Sciatic nerve (tissue), 2 donors: ENCODE data around the gene GBE1. TPM values are rescaled to one million over a fixed set of nuclear protein-coding genes. Genes with fewer than 3 reads are reported as not detected.

Source experiments
- ATAC-seq: fragments of 200-7000 bp; cut with Tn5 transposase; one replicate; pipeline ENCODE4 v1.9.1; 2020; ENCODE audit warnings: mild to moderate bottlenecking, moderate library complexity
- DNase-seq: peaks from one replicate; pipeline ENCODE4 v3.0.0-alpha.2; 2020; ENCODE audit warnings: low spot score
- intact Hi-C: fragments of 100-400 bp; cut with DNase I; formaldehyde crosslinking; loops from one replicate; pipeline ENCODE4 v1.14.2; 2022
- total RNA-seq: library from RNA; stranded (reverse); fragmentation: NEBNext Ultra II Directional; extraction: Animal tissue kit (Norgen Biotek cat#: 25700); gene quantifications from one replicate; pipeline ENCODE4 v1.2.1, GENCODE V29; 2021
- donor health status: DM: no; HTN: no; CAD: no.
- donor health status: DM: no; HTN: no; CAD: no.

Gene GBE1
- total RNA-seq, 1 donor from 2014 or later = 40.1 TPM

- ATAC-seq = no peak
- intact Hi-C loops = no loop called here
These were observed 193.1 kb downstream of the GBE1 start for GRCh38 chr3:81568378-81568777.

GRCh38 chr3:81565041-81565440 lies 196.4 kb downstream of the GBE1 start:
- ATAC-seq = no peak
- intact Hi-C loops = no loop called here
- no peak for DNase-seq

More at GRCh38 chr3:81568378-81568777, 193.1 kb downstream of the GBE1 start:
- DNase-seq = no peak

GRCh38 chr3:81558106-81558505 lies 203.3 kb downstream of the GBE1 start:
- intact Hi-C loops = no loop called here
- ATAC-seq = no peak
- no peak for DNase-seq

DNA sequence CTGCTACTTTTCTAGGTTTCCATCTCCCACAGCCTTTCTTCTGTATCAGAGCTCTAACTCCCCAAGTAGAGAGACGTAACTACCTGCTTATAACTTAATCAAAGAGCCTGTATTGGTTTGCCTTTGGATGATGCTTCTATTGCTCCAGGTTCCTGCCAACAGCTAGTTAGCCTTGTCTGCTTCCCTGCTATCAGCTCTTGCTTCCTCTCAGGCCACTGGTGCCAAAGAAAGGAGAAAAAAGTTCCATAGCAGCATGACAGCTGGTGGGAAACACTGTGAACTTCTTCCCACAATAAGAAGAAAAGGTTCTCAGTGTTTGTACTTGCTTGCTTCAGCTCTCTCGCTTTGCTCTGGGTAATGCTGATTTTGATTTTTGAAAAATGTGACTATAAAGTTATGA lies 206.6 kb downstream of the GBE1 start:
- intact Hi-C loops = no loop called here
- ATAC-seq (no peak), DNase-seq (no peak)

GRCh38 chr3:81554388-81554787 lies 207.1 kb downstream of the GBE1 start:
- intact Hi-C loops = no loop called here
- ATAC-seq = no peak

DNA sequence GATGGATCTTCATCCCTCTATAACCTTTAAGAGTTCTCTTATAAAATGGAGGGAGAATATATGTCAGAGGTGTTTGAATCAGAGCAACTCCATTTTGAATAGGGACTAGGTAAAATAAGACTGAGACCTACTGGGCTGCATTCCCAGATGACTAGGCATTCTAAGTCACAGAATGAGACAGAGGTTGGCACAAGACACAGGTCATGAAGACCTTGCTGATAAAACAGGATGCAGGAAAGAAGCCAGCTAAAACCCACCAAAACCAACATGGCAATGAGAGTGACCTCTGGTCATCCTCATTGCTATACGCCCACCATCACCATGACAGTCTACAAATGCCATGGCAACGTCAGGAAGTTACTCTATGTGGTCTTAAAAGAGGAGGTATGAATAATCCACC lies 211.0 kb downstream of the GBE1 start:
- intact Hi-C loops = no loop called here
- no peak for DNase-seq
- no peak for ATAC-seq

More at GRCh38 chr3:81554388-81554787, 207.1 kb downstream of the GBE1 start:
- DNase-seq = no peak

DNA sequence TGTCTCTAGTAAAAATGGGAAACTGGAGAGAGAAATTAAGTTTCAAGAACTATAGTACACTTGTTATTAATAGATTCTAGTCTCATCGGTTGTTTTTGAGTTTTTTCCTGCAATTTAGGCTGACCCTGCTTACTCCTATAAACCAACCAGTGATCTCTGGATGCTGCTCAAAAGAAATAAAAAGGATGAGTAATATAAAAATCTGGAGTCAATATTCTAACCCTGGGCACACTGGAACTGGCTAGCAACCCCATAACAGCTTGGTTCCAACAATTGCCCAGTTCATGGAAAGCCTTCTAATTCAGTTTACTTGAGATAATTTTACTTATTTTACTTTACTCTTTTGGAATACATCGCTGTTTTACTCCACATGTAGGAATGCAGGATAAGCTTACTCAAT lies 211.6 kb downstream of the GBE1 start:
- ATAC-seq (no peak), DNase-seq (no peak)
- intact Hi-C loops = no loop called here

- intact Hi-C loops = no loop called here
- DNase-seq (no peak), ATAC-seq (no peak)
These were observed 212.1 kb downstream of the GBE1 start for GRCh38 chr3:81549388-81549787.

GRCh38 chr3:81545572-81545971 lies 215.9 kb downstream of the GBE1 start:
- intact Hi-C loops = no loop called here
- no peak for DNase-seq
- no peak for ATAC-seq

- no peak for ATAC-seq
- no peak for DNase-seq
- intact Hi-C loops = no loop called here
These were observed 217.1 kb downstream of the GBE1 start for GRCh38 chr3:81544385-81544784.

DNA sequence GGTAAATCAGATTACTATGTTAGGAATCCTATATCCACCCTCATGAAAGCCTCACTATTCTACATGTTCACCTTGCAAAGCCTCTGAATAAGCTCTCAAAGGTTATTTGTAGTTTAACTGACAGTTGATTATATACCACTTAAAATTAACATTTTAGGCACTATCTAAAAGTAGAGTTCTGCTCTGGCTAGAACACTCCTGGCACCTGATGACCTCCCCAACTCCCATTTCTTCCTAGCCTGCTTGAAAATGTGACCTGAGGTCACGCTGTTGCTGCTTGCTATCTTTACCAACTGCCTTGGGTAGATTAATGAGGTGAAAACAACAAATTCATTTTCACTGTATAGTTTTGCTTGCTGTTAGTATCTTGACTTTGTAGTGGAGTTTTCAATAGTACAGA lies 220.7 kb downstream of the GBE1 start:
- no peak for DNase-seq
- intact Hi-C loops = no loop called here
- ATAC-seq = no peak

GRCh38 chr3:81531846-81532245 lies 229.6 kb downstream of the GBE1 start:
- intact Hi-C loops = no loop called here
- ATAC-seq = no peak
- DNase-seq = no peak

DNA sequence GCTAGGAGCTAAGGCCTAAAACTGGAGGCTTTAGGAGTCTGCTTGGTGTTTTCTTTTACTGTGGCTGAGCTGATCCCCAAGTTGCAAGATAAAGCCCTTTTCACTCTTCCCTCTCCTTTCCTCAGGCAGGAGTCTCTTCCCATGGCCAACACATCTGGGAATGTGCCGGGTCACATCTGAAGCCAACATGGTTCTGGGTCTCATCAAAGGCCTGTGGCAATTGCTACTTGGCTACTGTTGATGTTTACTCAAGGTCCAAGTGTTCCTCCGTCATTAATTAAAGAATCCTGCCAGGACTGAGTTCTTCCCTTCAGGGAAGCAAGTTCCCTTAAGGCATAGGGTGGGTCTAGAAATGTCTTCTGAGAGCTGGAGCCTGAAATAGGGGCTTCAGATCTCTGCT lies 230.2 kb downstream of the GBE1 start:
- no peak for DNase-seq
- no peak for ATAC-seq
- intact Hi-C loops = no loop called here

DNA sequence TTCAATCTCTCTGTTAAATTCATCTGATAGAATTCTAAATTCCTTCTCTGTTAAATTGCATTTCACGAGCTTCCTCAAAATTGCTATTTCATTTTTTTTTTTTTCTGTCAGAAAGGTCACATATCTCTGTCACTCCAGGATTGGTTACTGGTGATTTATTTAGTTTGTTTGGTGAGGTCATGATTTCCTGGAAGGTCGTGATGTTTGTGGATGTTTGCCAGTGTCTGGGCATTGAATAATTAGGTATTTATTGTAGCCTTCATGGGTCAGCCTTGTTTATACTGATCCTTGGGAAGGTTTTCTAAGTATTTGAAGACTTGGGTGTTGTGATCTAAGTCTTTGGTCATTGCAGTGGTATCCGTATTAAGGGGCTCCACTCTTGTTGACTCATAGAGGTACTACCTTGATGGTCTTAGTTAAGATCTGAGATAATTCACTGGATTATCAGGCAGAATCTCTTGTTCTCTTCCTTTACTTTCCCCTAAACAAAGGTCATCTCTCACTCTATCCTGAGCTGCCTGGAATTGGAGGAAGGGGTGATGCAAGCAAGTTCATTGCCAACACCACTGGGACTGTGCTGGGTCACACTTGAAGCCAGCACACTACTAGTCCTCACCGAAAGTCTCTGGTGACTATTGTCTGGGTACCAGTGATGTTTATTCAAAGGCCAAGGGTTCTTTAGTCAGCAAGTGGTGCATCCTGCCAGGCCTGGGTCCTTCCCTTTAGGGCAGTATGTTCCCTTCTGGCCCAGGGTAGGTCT lies 231.1 kb downstream of the GBE1 start:
- intact Hi-C loops = no loop called here
- ATAC-seq (no peak), DNase-seq (no peak)

GRCh38 chr3:81521855-81522254 lies 239.6 kb downstream of the GBE1 start:
- no peak for DNase-seq
- intact Hi-C loops = no loop called here
- ATAC-seq = no peak

DNA sequence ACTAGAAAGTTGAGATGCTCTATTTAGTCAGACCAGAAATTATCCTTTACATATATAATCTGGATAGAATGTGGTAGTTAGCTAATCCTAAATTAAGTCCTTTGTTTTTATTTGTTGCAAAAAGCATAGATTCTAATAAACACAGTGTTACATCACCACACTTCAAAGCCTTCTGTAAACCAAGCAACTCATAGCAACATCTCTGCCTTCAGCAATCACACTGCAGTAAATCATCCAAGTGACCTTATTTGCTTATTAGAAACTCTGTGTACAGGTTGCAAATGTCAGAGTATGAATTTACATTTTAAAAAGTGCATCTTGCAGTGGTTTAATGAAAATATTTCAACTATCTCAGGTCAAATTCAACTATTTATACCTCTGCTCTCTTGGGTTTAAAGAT lies 242.5 kb downstream of the GBE1 start:
- no peak for ATAC-seq
- intact Hi-C loops = no loop called here
- no peak for DNase-seq

DNA sequence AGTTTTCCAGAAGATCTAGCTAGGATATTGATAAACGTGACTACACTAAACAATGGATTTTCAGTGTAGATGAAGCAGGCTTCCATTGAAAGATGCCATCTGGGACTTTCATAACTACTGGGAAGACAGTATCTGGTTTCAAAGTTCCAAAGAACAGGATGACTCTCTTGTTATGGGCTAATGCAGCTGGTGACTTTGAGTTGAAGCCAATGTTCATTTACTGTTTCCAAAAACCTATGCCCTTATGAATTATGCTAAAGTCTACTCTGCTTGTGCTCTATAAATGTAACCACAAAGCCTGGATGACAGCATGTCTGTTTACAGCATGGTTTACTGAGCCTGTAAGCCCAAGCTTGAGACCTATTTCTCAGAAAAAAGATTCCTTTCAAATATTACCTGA lies 245.4 kb downstream of the GBE1 start:
- ATAC-seq (no peak), DNase-seq (no peak)
- intact Hi-C loops = no loop called here

DNA sequence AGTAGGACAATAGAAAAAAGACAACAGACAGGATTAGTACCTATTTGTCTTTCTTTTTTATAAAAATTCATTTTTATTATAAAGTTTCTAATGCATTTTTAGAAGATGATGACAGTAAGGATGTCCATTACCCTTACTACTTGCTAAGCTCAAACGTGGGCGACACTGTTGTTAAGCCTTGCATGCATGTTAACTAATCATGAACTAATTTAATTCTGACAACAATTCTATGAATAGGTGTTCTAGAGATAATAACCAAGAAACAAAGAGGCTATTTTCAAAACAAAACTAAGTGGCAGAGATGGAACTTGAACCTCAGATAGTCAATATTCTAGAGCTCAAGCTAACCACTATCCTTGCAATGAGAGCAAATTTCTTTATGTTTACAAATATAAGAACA lies 247.9 kb downstream of the GBE1 start:
- ATAC-seq (no peak), DNase-seq (no peak)
- intact Hi-C loops = no loop called here

DNA sequence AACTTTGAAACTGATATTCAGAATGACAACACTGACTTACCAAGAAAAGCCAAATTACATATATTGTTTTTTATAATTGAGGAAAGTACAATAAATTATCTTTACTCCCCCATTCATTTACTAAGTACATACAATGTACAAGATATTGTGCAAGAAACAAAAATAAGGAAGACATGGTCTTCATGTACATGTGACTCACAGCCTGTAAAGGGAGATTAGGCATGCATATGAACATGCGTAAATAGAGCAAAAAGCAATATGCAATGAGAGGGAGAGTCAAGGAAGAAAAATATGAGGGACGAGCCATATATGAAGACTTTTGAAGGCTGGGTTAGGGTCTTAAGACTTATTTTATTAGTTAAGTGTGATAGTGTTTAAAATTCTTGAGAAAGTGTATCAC lies 258.4 kb downstream of the GBE1 start:
- ATAC-seq (no peak), DNase-seq (no peak)
- intact Hi-C loops = no loop called here

- ATAC-seq = no peak
- no peak for DNase-seq
- intact Hi-C loops = no loop called here
These were observed 259.2 kb downstream of the GBE1 start for GRCh38 chr3:81502236-81502635.

- DNase-seq = no peak
- intact Hi-C loops = no loop called here
- ATAC-seq = no peak
These were observed 261.4 kb downstream of the GBE1 start for GRCh38 chr3:81500039-81500438.
